Neural progenitor cell (in vitro differentiated cells): ENCODE measurements around the gene CLCN6.

Experiments
- EZH2 ChIP-seq: fragments of 200-600 bp; sonication (generic); IDR thresholded peaks from 2 replicates; pipeline ENCODE4 v1.6.1; 2017; ENCODE audit warnings: antibody characterized with exemption, mild to moderate bottlenecking, moderate library complexity
- EZH2phosphoT487 ChIP-seq: fragments of 200-600 bp; sonication (generic); IDR thresholded peaks from 2 replicates; pipeline ENCODE4 v1.6.1; 2017; ENCODE audit warnings: antibody characterized with exemption
- TF ChIP-seq, protein P1 (sequence below): fragments of 200-600 bp; sonication (generic); IDR thresholded peaks from 2 replicates; pipeline ENCODE4 v1.5.1; 2017; ENCODE audit warnings: antibody characterized with exemption, mild to moderate bottlenecking

DNA sequence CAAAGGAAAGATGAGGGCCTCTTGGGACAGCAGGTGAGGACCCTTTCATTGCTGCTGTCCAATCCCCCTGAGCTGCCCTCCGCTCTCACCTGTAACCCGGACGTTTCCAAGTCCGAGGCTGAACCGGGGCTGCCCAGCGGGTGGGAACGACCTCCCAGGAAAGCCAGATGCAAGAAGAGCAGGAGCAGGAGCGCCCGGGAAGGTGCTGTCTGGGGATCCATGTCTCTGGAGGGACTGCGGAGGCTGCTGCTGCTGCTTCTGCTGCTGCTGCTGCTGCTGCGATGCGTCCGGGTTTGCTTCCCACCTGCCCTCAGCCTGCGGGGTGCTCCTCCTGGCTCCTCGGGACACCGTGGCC is 52.6 kb downstream of the CLCN6 start, which contains the start of gene NPPB:
- TF ChIP-seq, protein P1, sequence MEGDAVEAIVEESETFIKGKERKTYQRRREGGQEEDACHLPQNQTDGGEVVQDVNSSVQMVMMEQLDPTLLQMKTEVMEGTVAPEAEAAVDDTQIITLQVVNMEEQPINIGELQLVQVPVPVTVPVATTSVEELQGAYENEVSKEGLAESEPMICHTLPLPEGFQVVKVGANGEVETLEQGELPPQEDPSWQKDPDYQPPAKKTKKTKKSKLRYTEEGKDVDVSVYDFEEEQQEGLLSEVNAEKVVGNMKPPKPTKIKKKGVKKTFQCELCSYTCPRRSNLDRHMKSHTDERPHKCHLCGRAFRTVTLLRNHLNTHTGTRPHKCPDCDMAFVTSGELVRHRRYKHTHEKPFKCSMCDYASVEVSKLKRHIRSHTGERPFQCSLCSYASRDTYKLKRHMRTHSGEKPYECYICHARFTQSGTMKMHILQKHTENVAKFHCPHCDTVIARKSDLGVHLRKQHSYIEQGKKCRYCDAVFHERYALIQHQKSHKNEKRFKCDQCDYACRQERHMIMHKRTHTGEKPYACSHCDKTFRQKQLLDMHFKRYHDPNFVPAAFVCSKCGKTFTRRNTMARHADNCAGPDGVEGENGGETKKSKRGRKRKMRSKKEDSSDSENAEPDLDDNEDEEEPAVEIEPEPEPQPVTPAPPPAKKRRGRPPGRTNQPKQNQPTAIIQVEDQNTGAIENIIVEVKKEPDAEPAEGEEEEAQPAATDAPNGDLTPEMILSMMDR = no peak
- no peak for TF ChIP-seq EZH2
- TF ChIP-seq EZH2phosphoT487 = no peak
